GM03348 (cell line): ENCODE data around the gene TIMM44.
A peak's percentile ranks its signal among the peaks of the same experiment; 100 is the strongest.

Source experiments
- DNase-seq: peaks from one replicate; pipeline ENCODE4 v3.0.0; 2012; ENCODE audit warnings: low spot score

TIMM44 gene, protein sequence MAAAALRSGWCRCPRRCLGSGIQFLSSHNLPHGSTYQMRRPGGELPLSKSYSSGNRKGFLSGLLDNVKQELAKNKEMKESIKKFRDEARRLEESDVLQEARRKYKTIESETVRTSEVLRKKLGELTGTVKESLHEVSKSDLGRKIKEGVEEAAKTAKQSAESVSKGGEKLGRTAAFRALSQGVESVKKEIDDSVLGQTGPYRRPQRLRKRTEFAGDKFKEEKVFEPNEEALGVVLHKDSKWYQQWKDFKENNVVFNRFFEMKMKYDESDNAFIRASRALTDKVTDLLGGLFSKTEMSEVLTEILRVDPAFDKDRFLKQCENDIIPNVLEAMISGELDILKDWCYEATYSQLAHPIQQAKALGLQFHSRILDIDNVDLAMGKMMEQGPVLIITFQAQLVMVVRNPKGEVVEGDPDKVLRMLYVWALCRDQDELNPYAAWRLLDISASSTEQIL

DNA sequence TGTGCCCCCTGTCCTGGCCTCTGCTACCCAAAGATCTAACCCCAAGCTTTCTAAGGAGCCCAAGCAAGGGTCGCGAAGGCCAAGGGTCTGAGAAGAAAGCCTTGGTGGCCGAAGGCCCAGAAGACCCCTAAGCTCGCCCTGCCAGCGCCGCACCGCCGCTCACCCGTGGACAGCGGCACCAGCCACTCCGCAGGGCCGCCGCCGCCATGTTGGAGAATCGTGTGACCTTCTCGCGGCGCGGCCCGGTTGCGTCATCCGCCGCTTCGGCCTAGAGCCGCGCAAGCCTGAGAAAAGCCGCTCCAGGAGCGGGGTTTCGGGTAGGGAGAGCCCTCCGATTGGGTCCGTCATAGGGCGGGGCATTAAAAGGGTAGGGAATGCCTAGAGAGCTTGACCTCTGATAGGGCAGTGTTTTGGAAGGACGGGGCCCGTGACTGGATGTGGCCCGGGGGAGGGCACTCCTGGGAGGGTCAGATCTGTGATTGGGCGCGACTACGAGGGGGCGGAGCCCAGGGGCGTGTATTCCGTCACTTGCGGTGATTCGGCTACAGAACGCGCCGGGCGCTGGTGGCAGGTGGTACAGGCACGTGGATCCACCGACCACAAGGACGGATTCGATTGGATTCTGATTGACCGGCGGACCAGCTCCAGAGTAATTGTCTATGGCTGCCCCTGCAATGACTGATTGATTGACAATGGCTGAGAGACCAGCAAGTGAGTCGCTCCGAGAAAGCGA lies at the start of gene TIMM44:
Gene TIMM44 (minus strand): TSS at position 223 of the 733 bp plus-strand sequence. CDS start 15 bp downstream, at position 208.
- peak; percentile 99 for DNase-seq

DNA sequence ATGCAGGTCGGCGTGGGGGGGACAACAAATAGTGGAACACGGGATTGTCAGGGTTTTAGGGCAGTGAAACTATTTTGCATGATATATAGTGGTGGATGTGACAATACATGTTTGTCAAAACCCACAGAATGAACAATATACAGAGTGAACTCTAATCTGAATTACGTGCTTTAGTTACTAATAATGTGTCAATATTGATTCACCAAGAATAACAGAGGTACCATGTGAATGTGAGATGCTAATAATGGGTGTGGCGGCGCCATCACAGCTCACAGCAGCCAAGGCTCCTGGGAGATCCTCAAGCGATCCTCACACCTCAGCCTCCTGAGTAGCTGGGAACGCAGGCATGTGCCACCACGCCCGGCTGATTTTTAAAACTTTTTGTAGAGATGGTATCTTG lies 49.1 kb upstream of the TIMM44 start:
- no peak for DNase-seq

DNA sequence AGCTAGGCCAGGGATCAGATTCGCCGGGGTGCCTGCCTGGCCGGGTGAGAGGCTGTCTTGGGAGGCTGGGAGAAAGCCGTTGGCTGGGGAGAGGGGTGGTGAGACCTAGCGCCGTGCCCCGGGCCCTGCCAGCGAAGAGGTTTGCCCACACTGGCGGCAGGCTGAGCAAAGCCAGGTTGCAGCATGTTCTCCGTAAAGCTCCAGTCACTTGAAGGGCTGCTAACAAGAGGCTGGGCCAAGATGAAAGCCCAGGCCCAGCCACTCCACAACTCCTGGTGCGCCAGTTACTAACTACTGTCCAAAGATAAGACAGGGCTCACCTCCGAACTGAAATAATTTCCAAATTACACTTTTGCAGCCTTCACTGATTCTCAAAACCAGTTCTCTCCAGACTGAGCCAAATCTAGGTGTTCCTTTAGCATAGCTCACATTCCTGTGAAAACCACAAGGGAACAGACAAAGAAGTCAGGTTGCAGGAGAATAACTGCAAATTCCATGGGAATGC lies 45.7 kb upstream of the TIMM44 start:
- DNase-seq, result no peak

DNA sequence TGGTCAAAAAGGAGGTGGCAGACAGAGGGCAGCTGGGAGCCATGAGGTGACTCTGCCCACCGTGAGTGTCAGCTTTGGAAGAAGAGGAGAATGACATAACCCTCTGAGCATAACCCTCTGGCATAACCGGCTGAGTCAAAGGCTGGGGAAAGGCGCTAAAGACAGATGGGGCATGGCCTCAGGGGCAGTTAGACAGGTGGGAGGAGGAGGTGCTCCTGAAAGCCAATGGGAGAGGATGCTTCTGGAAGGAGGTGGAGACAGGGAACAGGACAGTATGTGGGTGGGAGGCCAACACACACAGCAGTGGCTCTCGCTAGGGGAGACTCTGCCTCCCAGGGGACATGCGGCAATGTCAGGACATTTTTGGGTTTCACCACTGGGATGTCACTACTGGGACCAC lies 44.8 kb upstream of the TIMM44 start:
- DNase-seq, result no peak

DNA sequence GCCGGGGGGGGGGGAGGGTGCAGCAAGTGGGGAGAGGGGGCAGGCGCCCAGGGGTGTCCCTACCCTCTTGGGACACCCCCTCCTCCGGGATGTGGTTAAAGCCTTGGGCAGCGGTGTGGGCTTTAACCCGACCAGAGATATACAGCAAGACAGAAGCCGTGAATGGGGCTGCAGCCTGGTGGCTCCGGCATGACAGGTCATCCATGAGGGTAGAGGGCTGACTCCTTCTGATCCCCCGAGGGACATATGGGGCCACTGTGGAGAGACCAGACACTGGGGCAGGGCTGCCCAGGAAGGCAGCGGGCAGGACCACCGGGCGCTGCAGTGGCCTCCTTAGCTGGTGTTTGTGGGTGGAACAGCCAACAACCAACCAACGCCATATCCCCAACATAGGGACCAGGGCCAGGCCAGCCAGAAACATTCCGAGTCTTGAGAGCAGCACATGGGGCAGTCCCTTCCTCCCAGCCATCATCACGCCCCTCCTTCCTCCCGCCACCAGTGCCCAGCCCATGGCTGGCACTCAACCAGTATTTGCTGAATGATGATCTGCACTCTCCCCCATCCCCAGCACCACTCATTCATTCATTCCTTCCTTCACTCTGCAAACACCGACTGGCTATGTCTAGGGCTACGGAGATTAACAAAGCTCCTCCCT lies 43.8 kb upstream of the TIMM44 start:
- DNase-seq, result no peak

DNA sequence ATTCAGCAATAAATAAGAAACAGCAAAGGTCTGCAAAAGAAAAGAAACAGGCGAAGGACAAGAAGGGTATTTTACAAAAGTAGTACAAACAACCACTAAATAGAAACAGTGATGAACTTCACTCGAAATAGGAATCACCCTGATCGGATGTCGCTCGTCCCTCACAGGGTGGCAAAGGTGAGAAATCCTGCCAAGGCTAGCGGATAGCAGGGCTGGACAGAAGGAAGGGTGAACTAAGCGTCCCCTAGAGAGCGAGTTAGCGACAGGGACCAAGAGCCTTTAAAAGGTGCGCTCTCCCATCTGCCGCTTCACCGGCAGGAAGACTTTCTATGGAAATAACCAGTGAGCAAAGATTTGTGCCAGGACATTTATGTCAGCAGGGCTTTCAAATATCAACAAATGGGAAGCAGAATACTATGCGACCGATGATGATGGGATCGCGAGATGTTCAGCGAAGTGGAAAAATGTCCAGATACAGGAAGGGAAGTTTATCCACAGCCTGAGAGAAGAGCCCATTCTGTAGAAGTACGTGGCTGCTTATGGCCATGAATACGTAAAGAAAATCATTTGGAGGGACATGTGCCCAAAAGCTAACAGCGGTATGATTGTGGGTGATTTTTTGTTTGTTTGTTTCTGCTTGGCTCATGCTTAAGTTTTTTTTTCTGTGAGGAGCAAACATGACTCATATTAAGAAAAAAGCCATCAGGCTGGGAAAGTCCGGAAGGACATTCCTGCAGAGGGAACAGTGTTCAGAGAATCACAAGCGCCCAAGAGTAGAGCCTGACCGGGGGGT lies 43.1 kb upstream of the TIMM44 start:
- peak; percentile 63 for DNase-seq

DNA sequence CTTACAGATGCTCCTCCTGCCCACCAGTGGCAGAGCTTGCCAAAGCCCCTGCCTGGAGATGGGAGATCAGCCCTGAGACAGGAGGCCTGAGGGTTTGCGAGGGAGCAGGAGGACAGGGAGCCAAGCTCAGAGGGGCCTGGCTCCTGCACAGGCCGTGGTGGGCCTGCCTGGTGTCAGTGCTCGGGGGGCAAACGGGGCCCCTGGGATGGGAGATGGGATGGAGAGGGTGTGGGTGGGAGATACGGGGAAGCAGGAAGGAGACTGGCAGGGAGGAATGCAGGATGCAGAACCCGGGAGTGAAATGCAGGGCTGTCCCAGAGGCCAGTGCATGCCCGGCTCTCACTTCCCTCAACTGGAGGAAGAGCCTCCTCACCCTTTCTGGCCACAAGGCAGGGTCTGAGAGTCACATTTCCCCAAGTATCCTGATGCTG lies 42.0 kb upstream of the TIMM44 start:
- DNase-seq, result no peak

DNA sequence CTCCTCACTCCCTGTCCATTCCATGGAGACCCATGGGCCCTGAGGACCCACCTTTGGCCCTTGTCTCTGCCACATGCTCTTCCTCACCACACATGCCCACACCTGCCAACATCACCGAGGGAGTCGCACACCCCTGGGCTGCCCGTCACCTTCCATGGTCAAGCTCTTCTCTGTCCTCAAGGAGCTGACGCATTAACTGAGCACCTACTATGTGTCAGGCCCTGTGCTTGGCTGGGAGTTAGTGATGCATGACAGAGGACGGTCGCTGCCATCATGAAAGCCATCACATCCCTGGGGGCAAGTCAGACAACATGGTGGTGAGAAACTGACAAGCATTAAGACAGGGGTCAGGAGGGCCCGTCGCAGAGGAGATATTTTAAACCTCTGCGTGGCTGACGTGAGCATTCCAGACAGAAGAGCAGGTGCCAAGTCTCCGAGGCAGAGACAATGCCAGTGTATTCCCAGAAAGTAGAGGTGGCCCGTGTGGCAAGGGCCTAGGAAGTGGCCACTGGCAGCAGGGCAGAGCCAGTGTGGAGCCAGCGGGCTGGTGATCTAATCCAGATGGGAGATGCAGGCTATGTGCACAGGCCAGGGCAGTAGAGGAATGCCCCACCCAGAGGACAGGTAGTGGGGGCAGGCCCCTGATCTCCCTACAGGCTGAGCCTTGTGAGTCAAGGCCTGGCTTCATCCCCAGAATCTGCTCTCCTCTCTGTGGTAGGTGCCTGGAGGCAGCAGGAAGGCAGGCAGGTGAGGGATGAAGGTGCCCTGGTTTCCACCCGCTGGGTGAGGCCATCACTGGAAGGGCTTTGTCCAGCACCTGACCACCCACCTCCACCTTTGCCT lies 40.8 kb upstream of the TIMM44 start:
- DNase-seq, result no peak

DNA sequence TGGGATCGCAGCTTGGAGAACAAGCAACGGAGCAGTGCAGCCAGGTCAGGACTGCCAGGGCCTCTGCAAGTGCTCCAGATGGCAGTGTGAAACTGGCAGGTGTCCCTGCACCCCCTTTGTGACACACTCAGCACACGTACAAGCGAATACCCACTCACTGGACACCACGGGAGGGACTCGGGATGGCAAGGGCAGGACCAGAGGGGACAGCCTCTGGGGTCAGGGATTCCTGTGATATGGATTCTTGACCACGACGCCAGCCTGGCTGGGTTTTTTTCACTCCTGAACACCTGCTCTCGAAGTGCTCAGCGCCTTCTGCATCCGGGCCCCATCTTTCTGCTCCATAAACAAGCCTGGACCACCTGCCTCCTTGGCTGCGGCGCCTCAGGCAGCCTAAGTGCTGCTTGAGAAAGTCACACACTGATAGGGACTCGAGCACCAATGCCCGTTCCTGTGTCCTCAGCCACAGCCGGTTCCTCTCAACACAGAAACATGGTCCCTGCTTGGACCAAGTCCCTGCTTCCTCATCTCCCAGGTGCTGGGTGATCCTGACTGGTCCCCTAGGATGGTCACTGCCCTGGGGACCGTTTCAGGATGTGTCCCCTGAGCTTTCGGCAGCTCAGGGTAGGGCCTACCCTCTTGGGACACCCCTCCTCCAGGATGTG lies 40.0 kb upstream of the TIMM44 start:
- DNase-seq, result no peak

DNA sequence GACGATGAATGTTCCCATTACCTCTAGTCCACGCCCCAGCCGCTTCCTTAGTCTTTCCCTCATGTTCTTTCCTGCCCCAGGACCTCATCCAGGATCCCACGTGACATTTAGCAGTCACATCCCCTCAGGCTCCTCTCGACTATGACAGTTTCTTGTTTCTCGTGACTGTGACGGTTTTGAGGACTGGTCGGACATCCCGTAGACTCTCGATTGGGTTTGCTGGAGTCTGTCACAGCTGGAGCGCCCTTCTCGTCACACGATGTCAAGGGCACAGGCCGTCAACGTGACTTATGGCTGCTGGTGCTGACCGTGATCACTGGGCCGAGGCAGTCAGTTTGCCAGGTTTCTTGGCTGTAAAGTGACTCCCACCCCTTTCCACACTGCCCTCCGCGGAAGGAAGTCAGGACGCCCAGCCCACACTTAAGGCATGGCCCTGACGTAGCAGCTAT lies 39.2 kb upstream of the TIMM44 start:
- DNase-seq, result no peak

DNA sequence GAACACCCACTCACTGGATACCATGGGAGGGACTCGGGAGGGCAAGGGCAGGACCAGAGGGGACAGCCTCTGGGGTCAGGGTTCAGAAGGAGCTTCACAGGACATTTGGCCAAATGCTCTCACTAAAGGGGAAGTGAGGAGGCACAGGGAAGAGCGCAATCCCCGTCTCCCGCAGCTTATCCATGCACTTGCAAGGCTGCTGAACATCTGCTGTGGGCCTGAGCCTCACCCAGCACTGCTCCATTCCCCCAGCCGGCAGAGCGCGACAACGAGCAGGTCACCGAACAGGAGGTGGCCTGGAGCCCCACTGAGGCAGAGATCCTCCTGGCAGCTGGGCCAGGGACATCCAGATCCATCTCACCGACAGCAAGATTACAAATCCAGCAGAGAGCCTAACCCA lies 38.6 kb upstream of the TIMM44 start:
- no peak for DNase-seq

DNA sequence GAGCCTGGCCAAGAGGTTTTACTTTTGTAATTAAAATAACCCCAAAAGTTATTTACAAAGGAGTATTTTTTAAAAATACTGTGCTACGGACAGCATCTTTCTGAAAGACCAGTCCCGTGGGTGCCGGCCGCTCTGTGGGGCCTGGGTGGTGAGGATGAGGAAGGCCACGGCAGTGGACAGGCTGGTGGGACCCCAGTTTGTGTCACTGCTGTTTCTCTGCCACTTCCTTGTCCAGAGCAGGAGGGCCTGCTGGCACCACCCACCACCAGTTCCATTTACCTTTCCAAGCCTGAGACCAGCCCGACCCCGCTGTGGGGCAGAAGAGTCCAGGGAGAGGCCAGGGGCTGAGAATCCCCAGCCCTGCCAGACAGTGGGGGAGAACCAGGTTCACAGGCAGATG lies 38.2 kb upstream of the TIMM44 start:
- no peak for DNase-seq

DNA sequence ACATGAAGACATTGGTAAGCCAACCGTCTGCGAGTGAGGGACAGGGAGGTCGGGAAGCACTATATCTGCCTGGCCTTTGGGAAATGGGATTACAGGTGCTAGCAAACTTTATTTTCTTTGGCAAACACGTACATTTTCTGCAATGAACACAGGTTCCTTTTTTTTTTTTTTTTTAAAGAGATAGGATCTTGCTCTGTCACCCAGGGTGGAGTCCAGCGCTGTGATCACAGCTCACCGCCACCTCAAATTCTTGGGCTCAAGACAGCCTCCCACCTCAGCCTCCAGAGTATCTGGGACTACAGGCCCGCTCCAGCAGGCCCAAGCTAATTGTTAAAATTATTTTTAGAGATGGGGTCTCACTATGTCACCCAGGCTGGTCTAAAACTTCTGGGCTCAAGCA lies 37.7 kb upstream of the TIMM44 start:
- DNase-seq, result no peak

DNA sequence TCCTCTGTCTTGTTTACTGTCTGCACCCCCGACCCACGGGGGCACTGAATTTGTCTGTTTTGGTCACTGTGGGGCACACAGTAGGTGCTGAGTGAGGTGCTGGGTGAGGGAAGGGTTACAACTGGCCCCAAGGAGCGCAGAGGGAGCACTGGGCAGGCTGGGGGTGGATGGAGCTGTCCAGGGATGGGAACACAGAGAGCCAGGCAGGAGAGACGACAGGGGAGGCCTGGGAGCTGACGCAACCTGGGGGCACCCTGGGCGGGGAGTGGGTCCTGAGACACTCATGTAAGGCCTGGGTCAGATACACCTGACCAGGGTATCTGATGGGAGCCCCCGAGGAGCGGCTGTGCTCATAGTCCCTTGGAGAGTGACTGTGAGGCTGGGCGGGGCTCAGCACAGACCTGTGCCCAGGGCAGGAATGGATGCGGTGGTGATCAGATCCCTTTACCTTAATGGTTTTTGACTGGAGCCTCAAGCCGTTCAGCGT lies 37.2 kb upstream of the TIMM44 start:
- no peak for DNase-seq

DNA sequence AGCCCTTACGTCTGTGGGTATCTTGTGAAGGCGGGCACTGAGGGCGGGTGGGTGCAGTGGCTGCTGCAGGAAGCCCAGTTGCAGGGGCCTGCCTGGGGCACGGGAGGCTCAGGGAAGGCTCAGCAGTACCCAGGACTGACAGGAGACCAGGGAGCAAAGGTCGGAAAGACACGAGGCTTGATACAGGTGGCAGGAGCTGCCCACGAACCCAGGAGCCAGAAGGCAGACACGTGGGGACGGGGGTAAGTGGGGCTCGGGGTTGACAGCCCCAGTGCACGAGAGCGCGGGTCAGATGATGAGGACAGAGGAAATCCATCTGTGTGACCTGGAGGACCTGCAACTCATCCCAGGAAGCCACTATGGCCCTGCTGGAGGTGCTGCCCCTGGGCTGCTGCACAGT lies 36.7 kb upstream of the TIMM44 start:
- no peak for DNase-seq

DNA sequence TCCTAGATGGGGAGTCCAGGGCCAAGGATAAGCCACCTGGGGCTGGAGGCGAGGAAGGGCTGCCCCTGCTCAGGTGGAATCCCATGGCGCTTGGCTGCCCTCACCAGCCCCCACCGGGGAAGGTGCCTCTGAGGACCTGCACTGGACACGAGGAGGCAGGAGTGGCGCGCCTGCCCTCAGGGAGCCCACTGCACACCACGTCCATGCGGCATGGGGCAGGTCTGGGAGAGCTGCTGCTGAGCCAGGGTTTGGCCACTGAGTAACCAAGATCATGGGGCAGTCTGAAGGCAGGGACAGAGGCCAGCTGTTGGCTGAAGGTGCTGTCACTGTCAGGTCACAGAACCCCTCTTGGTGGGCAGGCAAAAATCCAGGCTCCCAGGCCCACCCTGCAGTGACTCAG lies 36.1 kb upstream of the TIMM44 start:
- DNase-seq, result no peak

DNA sequence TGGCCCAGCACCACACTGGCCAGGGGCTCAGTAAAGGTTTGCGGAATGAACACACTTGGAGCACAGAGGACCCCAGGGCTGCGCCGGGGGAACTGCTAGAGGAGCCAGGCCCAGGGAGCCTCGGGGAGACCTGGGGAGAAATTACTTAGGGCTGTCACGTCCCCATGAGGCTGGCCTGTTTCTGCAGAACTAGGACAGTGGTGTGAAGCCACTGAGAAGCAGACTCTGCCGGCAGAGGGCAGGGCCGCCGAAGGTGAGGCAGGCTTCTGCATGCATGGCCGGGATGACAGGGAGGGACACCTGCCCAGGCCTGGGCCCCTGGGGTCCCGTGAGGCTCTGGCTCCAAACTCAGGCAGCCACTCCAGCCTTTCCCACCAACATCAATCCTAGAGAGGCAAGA lies 35.5 kb upstream of the TIMM44 start:
- no peak for DNase-seq

DNA sequence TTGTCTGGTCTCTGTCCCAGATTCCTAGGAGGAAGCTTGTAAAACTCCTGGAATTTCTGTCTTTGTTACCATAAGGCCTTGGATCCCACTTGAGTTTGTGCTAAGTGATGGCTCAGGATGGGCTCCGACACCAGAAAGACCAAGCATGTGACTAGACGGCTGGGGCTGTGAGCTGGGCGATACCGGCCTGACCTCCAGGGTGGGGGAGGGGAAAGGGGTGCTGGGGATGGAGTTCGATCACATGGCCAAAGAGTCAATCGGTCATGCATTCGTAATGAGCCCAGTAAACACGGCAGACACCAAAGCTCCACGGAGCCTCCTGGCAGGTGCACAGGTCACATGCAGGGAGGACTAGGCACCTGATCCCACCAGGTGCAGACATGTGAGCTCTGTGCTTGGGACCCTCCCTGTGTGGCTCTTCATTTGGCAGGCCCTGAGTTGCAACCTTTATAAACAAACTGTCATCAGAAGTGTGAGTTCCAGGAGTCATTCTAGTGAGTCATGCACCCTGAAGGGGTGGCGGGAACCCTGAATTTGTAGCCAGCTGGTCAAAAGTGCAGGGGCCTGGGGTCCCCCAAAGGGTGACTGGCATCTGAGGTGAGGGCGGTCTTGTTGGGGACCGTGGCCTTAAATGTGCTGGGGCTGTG lies 34.8 kb upstream of the TIMM44 start:
- no peak for DNase-seq

DNA sequence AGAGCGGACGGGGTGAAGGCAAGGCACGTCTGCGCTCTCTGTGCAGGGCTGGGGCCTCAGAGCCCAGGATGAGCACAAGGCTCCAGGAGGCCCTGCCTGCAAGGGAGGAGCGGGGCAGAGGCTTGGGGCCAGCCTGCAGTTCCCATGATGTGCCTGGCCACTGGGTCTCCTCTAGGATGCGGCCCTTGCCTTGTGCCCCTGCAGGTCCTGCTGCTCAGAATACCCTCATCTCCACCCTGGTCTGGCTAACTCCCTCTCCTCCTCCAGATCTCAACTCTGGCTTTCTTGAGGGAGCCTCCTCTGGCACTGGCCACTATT lies 34.2 kb upstream of the TIMM44 start:
- DNase-seq, result no peak
